Vagina (tissue), 2 donors: ENCODE measurements around the gene CCDC18.

ENCODE experiments used
- CTCF ChIP-seq, 3 experiments: fragments of 450-650 bp in 2 of 3; fragments of 200-600 bp in 1 of 3; sonication (generic) in 1 of 3; IDR thresholded peaks; one replicate each; pipeline ENCODE4 v1.5.1; 2017 to 2019; ENCODE audit warnings: antibody characterized with exemption in 3 of 3, mild to moderate bottlenecking in 2 of 3, moderate library complexity in 2 of 3
- POLR2A ChIP-seq, 2 donors: fragments of 450-650 bp; IDR thresholded peaks; one replicate each; pipeline ENCODE4 v1.6.1; 2017; ENCODE audit warnings: antibody characterized with exemption in 2 of 2, mild to moderate bottlenecking in 2 of 2, moderate library complexity in 2 of 2
- POLR2AphosphoS5 ChIP-seq, 2 donors: sonication (generic); formaldehyde crosslinking; IDR thresholded peaks; one replicate each; pipeline ENCODE4 v1.9.0; 2017; ENCODE audit warnings: antibody characterized with exemption in 2 of 2, mild to moderate bottlenecking in 2 of 2, low read depth in 1 of 2; ENCODE audit not compliant: insufficient read depth in 1 of 2

GRCh38 chr1:93306920-93307319 is 126.4 kb downstream of the CCDC18 start:
- TF ChIP-seq POLR2A (IDR thresholded peaks at IDR 0.05) (no peak), CTCF (IDR thresholded peaks at IDR 0.05) (no peak), POLR2AphosphoS5 (IDR thresholded peaks at IDR 0.05; ENCODE audit: insufficient read depth in 1 of 2, low read depth in 1 of 2) (no peak)
